Stimulated activated CD4-positive, alpha-beta T cell treated with anti-CD3 and anti-CD28 coated beads, Interleukin-4, amount 100 ng/mL, for 48 hours (primary cell): ENCODE data around the gene ICOSLG.
"Not testable (repeated sequence)": the region's sequence is repeated elsewhere in the genome, so short reads cannot be mapped to it uniquely, and the experiment has no call there.

ENCODE experiments used
- DNase-seq, 2 donors: peaks; one replicate each; pipeline ENCODE4 v3.0.0-alpha.2; 2020; ENCODE audit warnings: low read depth in 2 of 2

The ICOSLG gene, protein sequence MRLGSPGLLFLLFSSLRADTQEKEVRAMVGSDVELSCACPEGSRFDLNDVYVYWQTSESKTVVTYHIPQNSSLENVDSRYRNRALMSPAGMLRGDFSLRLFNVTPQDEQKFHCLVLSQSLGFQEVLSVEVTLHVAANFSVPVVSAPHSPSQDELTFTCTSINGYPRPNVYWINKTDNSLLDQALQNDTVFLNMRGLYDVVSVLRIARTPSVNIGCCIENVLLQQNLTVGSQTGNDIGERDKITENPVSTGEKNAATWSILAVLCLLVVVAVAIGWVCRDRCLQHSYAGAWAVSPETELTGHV

DNA sequence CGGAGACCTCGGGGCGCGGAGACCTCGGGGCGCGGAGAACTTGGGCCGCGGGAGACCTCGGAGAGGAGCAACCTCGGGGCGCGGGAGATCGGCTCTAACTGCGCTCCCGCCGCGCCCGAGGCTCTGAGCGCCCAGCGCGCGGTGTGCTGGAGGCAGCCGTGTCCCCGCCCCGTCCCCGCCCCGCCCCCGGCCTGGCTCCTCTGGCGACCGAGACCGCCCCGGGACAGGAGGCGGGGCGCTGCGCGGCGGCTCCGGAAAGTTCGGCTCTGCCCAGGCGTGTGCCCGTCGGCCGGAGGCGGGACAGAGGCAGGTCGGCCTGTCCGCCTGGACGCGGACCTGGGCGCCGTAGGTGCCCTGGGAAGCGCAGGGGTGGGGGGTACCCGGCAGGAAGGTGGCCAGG lies at the start of gene ICOSLG:
Gene ICOSLG (minus strand): TSS at position 102 of the 400 bp plus-strand sequence. CDS start 126 bp downstream, outside the sequence.
- not testable (repeated sequence) for DNase-seq

DNA sequence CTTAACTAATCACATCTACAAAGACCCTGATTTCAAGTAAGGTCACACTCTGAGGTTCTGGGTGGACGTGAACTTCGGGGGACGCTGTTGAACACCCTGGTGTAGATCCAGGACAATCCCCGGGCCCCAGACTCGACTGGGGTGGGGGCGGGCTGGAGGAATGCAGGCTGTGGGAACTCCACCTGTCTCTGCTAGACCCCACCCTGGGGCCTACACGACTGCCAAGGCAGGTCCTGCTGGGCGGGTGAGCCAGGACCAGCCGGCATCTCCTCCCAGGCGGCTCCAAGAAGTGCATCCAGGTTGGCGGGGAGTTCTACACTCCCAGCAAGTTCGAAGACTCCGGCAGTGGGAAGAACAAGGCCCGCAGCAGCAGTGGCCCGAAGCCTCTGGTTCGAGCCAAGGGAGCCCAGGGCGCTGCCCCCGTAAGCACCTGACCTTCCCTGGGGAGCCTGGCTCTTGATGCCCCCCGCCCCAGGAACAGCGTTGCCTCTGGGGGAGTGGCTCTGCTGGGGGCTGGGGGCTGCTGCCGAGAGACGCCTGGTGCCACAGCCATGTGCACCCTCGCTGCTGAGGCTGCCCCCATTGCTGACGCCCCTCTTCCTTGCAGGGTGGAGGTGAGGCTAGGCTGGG lies 48.8 kb upstream of the ICOSLG start:
- DNase-seq, result no peak

DNA sequence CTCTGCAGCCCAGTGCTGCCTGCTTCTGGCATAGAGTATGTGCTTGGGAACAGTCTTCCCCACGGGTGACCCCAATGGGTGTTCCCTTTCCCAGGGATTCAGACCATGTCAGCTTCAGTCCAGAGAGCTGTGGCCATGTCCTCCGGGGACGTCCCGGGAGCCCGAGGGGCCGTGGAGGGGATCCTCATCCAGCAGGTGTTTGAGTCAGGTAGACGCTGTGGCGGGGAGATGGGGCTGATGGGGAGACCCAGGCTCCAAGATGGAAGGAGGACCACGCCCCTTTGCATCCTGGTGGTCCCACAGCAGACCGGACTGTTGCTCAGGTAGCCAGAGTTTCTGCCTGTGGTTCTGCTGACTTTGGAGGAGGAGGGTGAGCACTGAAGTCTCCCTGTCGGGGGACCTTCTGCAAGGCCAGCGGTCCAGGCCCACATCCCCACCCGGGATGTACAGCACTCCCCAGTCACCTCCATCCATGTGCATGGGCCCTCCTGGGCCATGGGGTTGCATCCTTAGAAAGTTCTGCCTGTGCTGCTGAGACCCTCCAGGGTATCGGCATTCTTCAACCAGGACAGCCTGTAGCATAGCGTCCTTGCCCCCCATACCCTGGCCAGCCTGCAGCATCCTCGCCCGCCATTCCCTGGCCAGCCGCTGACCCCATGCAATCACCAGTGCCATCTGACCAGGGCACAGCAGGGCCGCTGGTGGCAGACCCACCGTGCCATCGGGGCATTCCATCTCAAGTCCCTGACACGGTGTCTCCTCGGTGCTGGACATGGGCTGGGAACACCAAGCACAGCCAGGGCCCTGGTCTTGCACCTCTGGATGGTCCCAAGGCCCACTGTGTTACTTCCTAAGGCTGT lies 47.7 kb upstream of the ICOSLG start:
- DNase-seq, result no peak

DNA sequence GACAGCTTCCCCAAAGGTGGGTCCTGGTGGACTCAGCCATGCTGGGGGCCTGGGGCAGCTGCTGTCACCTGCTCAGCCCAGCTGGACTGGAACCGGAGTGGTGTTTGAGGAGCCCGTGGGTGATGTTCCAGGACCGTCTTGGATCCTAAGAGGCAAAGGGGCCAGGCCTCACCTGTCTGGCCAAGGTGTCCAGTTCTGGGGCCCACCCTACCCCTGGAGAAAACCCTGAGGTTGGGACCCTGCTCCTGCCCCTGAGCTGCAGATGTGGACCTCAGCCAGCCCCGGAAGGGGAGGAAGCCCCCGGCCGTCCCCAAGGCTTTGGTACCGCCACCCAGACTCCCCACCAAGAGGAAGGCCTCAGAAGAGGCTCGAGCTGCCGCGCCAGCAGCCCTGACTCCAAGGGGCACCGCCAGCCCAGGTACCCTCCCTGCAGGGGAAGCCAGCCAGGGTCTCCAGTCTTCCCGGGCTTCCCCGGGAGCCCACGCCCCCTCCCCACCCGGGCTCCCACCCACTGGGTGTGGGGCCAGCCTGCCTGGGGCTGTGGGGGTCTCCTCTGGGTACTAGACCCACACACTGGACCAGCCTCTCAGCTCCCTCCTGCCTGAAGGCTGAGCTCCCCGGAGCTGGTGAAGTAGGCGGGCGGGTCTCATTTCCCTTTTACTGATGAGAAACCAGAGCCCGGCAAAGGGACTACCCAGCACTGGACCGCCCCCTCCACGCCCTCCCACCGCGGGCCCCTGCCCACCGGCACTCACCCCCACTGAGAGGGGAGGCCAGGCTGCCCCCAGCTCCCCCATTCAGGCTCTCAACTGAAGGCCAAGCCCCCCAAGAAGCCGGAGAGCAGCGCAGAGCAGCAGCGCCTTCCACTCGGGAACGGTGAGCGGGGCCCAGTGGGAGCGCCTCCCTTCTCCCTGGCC lies 46.2 kb upstream of the ICOSLG start:
- no peak for DNase-seq

DNA sequence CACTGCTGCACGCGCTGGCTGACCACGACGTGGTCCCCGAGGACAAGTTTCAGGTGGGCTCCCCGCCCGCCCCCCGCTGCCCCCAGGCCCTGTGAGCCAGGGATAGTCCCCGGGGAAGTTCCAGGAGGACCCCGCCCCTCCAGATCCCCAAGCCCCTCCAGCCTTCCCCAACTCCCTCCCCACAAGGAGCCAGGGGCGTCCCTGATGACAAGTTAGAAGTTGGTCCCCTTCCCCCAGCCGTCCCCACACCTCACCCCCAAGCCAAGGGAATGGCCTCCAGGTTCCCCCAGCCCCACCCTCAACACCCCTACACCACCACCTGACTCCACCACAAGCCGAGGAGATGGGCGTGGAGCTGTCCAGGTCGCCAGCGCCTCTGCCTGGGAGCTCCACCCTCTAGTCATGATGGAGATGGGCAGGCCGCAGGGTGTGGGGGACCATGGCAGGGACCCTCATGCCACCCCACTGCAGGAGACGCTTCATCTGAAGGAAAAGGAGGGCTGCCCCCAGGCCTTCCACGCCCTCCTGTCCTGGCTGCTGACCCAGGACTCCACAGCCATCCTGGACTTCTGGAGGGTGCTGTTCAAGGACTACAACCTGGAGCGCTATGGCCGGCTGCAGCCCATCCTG lies 45.5 kb upstream of the ICOSLG start:
- DNase-seq, result no peak

DNA sequence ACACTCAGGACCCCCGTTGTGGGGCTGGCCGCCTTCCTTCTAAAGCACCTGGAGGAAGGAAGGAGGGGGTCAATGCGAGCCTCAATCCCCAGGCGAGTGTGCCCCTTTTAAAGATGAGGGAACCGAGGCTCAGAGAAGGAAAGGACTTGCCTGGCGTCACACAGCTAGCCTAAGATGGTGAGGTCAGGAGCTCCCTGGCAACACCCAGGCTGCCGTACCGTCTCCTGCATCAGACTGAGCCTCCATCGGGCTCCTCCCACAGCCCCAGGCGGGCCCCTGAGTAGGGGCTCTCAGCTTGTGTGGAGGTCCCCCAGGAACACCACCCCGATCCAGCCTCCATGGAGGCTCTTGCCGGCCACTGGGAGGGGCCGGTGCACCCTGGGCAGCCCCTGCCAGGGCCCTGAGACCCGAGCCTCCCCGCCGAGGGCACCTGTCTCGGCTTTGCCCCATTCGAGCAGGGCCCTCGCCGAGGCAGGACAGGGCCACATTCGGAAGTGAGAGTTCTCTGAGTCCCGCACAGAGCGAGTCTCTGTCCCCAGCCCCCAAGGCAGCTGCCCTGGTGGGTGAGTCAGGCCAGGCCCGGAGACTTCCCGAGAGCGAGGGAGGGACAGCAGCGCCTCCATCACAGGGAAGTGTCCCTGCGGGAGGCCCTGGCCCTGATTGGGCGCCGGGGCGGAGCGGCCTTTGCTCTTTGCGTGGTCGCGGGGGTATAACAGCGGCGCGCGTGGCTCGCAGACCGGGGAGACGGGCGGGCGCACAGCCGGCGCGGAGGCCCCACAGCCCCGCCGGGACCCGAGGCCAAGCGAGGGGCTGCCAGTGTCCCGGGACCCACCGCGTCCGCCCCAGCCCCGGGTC lies 44.6 kb upstream of the ICOSLG start, which contains the start of gene AIRE:
Gene AIRE (plus strand): TSS at position 739 of the 855 bp plus-strand sequence. CDS start 131 bp downstream, outside the sequence.
- no peak for DNase-seq

DNA sequence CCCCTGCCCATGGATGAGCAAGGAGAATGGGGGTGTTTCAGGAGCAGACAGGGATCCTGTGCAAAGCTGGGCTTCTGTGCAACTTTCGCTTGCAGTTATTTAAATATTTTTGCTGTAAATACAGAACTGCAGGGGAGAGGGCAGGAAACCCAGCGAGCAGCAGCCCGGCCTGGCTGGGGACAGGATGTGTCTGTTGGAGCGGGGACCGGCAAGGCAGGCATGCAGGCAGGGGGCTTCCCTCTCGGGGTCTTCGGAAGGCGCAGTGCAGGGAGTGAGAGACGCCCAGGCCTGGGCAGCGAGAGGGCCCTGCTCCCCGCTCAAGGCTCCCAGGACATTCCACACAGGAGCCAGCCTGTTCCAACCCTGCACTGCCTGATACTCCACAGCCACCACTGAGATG lies 43.2 kb upstream of the ICOSLG start:
- DNase-seq, result no peak

DNA sequence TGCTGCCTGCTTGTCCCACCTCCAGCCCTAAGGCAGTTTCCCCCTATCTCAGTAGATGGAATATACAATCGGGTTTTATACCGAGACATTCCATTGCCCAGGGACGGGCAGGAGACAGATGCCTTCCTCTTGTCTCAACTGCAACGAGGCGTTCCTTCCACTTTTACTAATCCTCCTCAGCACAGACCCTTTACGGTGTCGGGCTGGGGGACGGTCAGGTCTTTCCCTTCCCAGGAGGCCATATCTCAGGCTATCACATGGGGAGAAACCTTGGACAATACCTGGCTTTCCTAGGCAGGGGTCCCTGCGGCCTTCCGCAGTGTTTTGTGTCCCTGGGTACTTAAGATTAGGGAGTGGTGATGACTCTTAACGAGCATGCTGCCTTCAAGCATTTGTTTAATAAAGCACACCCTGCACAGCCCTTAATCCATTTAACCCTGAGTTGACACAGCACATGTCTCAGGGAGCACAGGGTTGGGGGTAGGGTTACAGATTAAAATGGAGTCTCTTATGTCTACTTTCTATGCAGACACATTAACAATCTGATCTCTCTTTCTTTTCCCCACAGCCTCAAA lies 42.6 kb upstream of the ICOSLG start:
- DNase-seq, result not testable (repeated sequence)

DNA sequence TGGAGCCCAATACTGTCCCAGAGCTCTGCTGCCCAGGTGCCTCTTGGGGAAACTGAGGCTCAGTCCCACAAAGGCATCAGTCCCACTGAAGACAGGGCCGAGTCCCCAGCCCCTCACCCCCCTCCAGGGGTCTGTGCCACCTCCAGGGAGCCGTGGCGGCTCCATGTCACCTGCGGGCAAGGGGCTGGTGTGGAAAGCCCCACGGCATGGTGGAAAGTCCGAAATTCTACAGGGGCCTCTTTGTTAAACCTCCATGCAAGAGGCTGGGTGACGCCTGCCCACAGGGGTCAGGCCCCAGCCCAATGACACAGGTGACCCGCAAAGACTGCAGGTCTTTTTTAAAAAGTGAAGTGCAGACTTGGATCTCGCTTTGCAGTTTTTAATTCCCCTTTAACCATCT lies 41.6 kb upstream of the ICOSLG start:
- DNase-seq, result no peak

DNA sequence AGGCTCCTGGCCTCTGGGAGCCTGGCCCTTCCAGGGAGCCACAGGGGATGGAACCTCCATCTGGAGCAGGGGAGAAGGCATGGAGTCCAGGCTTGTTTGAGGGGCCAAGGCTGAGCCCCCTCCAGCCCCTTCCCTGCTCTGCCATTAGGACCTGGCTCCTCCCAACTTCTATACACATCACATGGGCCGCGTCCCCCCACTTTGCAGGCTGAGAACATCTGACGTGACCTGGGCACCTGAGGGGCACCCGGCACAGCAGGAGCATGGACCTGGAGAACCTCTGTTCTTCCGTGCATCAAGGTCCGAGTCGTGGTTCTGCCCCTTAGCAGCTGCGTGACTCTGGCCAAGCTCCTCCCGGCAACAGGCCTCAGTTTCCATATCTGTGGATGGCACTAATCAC lies 41.1 kb upstream of the ICOSLG start:
- DNase-seq, result no peak

DNA sequence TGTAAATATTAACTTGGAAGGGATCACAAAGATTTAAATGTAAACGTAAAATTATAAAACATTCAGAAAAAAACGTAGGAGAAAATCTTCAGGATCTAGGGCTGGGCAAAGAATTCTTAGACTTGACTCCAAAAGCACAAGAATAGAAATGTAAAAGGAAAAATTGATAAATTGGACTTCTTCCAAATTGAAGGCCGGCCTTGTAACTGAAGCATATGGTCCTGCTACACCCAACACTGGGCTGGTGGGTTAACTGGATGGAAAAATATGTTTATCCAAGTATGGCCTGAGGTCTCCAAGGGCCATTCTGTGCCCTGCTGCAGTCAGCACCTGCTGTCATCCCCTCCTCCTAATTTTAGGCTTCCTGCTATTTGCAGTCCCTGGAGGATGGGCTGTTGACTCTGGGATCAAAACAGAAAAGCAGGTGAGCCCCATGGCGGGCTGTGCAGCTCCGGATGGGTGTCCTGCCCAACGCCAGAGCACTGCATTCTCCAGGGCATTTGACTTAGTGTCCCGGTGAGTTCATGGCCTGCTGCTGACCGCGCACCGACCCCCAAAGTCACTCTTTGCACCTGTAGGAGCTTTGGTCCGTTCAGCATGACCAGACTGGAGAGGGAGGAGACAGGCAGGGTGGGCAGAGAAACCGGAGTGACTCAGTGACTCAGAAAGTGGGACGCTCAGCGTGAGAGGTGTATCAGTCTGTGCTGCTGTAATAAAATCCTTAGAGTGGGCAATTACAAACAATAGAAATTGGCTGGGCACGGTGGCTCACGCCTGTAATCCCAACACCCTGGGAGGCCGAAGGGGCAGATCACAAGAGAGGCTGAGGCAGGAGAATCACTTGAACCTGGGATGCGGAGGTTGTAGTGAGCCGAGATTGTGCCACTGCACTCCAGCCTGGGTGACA lies 38.9 kb upstream of the ICOSLG start:
- no peak for DNase-seq

DNA sequence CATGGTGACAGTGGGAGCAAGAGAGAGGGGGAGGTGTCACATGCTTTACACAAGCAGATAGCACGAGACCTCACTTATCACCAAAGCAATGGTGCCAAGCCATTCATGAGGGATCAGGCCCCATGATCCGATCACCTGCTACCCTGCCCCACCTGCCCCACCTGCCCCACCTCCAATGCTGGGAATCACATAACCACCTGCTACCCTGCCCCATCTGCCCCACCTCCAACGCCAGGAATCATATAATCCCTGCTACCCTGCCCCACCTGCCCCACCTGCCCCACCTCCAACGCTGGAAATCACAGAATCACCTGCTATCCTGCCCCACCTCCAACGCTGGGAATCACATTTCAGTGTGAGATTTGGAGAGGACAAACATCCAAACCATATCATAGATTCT lies 34.3 kb upstream of the ICOSLG start:
- DNase-seq, result no peak

DNA sequence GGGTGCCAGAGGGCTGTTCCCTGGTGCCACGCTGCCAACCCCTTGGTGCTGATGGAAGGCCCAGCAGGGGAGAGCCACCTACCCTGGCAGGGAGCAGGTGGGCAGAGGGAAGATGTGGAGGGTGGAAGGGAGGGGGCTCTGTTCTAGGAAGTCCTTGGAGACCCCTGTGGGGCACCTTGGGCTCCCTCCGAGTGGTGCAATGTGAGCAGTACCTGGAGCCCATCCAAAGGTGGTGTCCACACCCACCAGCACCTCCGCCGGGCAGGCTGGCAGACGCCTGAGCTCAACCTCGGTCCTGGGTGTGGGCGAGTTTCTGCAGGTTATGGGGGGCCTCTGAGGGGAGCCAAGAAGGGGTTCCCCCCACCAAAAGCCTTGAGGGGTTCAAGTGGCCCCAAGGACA lies 32.3 kb upstream of the ICOSLG start:
- no peak for DNase-seq

DNA sequence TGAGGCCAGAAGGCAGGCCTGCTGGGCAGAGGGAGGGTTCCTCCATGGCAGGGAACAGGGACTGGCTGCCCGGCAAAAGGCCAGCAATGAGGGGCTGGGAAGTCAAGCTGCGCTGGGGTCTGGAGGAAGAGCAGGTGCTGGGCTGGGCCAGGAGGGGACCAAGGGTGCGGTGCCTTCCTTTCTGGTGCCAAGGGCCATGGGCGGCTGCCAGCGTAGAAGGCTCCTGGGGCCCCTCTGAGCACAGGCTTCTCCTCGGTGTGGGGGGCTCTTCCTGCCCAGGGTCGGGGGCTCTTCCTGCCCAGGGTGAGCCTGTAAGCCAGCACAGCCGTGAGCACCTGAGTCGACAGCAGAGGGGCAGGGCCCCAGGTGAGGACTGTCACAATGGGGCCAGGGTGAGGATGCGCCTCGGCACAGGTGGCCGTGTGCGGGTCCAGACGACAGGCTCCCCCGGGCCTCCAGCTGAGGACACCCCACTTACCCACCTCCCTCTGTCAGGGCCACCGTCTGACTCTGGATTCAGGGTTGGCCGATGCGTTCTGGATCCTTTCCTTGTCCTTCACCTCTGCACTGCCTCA lies 31.6 kb upstream of the ICOSLG start:
- no peak for DNase-seq

DNA sequence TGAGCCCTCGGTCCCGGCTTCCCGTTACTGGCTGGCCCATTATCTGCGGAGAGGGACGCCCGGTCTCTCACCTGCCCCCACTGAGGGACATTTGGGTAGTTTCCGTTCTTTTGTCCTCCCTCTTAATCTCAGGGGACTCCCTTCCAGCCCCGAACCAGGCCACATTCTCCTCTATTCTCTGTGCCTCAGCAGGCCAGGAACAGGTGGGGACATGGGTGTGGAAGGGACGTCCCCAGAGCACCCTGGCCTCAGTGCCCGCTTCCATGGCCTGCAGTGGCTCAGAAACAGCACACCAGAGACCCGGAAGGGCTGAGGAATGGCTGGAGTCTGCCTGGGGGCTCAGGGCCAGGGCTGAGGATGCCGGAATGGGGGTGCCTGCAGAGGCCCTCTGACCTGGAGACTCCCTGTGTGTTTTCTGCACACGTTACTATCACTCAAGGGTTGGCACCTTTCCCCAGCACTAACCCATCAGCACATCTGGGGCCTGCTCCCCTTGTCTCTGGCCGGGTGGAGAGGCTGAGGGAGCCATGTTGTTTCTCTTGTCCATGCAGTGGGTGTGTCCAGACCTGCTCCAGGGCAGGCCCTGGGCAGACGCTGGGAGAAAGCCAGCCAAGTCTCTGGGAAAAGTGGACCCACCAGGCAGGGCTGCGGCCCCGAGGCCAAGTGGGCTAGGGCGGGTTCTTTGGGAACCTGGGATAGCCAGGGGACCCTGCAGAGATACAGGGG lies 31.0 kb upstream of the ICOSLG start:
- no peak for DNase-seq

DNA sequence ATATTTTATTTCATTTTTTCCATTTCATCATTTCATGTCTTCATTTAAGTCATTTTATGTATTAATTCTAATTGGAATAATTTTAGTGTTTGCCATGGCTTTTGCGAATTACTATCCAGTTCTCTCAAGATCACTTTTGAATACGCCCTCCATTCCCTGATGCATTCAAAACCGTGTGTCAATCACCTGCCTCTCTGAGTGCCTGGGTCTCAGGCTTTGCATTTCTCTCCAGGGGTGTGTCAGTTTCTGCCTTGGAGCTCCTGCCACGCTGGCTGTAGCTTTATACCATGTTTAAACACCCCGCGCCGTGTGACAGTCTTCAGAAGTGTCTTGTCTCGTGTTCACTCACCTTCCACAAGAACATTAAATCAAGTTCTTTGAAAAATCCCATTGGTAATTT lies 28.3 kb upstream of the ICOSLG start:
- no peak for DNase-seq

DNA sequence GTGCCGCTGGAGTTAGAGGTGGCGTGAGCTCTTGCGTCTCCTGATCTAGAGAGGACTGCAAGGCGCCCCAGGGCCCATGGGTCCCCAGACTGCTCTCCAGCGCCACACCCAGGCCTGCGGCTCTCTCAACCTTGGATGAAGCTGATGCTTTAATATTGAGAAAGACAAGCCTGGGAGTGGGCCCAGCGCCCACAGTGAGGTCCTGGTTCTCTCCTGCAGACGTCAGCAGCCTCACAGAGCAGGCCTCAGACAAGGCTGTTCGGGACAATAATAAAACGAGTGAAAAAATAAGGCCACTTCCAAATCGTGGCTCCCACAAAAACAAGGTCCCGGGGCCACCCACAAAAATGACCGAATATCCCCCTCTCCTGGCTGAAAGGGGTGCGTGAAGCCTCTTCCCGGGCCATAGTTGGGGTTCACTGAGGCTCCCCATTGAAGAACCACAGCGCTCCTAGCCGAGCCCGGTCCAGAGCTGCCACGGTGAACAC lies 27.0 kb upstream of the ICOSLG start:
- no peak for DNase-seq
